ENCODE measurements around the gene CSN3. TPM values are rescaled to one million over a fixed set of nuclear protein-coding genes. Genes with fewer than 3 reads are reported as not detected.

The CSN3 gene
- total and polyA plus RNA-seq, 2 of the 4 experiments (the other 2 are of a cell fraction) = not detected

Other genes with a start within 250 kb of the CSN3 start
- gene STATH, start 246.6 kb upstream of the CSN3 start, total RNA-seq (2012; rRNA removed) = not detected in 2 replicates
- not detected in 2 replicates for gene STATH, start 246.6 kb upstream of the CSN3 start, polyA plus RNA-seq (2012; rRNA removed)
- gene HTN3, start 214.1 kb upstream of the CSN3 start, total RNA-seq (2012; rRNA removed) = not detected in 2 replicates
- gene HTN3, start 214.1 kb upstream of the CSN3 start, polyA plus RNA-seq (2012; rRNA removed) = not detected in 2 replicates
- not detected in 2 replicates for gene HTN1, start 192.2 kb upstream of the CSN3 start, total RNA-seq (2012; rRNA removed)
- not detected in 2 replicates for gene HTN1, start 192.2 kb upstream of the CSN3 start, polyA plus RNA-seq (2012; rRNA removed)
- gene PRR27, start 88.4 kb upstream of the CSN3 start, total RNA-seq (2012; rRNA removed) = not detected in 2 replicates
- not detected in 2 replicates for gene PRR27, start 88.4 kb upstream of the CSN3 start, polyA plus RNA-seq (2012; rRNA removed)
- not detected in 2 replicates for gene ODAM, start 46.9 kb upstream of the CSN3 start, total RNA-seq (2012; rRNA removed)
- gene ODAM, start 46.9 kb upstream of the CSN3 start, polyA plus RNA-seq (2012; rRNA removed) = not detected in 2 replicates
- gene FDCSP, start 16.5 kb upstream of the CSN3 start, total RNA-seq (2012; rRNA removed) = not detected in 2 replicates
- not detected in 2 replicates for gene FDCSP, start 16.5 kb upstream of the CSN3 start, polyA plus RNA-seq (2012; rRNA removed)
- not detected in 2 replicates for gene CABS1, start 92.4 kb downstream of the CSN3 start, total RNA-seq (2012; rRNA removed)
- not detected in 2 replicates for gene CABS1, start 92.4 kb downstream of the CSN3 start, polyA plus RNA-seq (2012; rRNA removed)
- gene SMR3A, start 118.2 kb downstream of the CSN3 start, total RNA-seq (2012; rRNA removed) = not detected in 2 replicates
- not detected in 2 replicates for gene SMR3A, start 118.2 kb downstream of the CSN3 start, polyA plus RNA-seq (2012; rRNA removed)
- not detected in 2 replicates for gene SMR3B, start 140.5 kb downstream of the CSN3 start, total RNA-seq (2012; rRNA removed)
- gene SMR3B, start 140.5 kb downstream of the CSN3 start, polyA plus RNA-seq (2012; rRNA removed) = not detected in 2 replicates
- gene OPRPN, start 155.3 kb downstream of the CSN3 start, total RNA-seq (2012; rRNA removed) = not detected in 2 replicates
- not detected in 2 replicates for gene OPRPN, start 155.3 kb downstream of the CSN3 start, polyA plus RNA-seq (2012; rRNA removed)
- gene MUC7, start 229.6 kb downstream of the CSN3 start, total RNA-seq (2012; rRNA removed) = not detected in 2 replicates
- gene MUC7, start 229.6 kb downstream of the CSN3 start, polyA plus RNA-seq (2012; rRNA removed) = not detected in 2 replicates

Measured in IMR-90 (cell line).